ENCODE results near the gene E2F4.

The E2F4 gene

DNA sequence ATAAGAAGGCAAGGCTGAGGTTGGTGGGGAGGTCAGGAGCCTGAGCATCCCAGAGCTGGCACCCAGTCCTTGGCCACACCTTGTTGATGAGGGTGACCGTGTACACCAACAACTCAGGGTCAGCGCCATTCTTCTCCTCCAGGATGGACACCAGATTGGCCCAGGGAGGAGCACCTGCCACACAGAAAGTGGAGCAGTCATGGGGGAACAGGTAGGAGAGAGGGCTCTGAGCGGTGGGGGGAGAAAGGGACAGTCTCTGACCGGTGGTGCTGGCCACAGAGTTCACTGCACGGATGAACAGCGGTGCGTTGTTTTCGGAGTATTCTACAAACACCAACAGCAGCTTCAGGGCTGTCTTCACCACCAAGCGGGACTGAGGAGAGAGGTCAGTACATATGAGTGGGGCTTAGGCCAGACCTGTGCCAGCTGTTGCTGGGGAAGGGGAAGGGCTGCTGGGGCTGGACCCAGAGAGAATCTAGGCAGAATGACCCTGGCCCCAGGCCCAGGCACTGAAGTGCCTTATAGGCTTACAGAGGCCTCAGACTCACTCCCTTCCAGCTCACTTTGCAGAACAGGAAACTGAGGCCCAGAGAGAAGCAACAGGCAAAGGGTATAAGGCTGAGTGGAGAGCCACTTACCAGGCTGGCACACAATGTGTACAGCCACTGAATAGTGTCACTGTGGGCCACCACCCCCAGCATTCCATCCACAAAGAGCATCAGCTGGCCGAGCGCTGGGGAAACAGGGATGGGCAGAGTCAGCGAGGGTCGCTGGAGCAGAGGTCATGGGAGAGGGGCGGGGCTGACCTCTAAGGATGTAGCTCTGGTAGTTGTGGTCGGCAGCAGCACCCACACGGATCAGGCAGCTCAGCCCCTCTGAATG is 45.7 kb downstream of the E2F4 start:
- DNase-seq: no peak

DNA sequence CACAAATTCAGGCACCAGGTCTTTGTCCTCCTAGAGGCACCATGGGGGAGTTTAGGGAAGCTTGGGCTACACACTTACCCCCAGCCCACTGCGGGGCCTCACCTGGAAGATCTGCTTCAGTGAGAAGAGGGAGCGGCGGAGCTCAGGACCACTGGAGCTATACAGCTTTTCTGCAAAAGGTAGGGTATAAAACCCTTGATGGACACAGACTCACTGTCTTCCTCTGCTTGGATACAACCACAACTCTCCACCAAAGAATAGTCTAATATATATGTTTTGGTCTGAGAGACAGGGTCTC is 46.3 kb downstream of the E2F4 start:
- DNase-seq: no peak

DNA sequence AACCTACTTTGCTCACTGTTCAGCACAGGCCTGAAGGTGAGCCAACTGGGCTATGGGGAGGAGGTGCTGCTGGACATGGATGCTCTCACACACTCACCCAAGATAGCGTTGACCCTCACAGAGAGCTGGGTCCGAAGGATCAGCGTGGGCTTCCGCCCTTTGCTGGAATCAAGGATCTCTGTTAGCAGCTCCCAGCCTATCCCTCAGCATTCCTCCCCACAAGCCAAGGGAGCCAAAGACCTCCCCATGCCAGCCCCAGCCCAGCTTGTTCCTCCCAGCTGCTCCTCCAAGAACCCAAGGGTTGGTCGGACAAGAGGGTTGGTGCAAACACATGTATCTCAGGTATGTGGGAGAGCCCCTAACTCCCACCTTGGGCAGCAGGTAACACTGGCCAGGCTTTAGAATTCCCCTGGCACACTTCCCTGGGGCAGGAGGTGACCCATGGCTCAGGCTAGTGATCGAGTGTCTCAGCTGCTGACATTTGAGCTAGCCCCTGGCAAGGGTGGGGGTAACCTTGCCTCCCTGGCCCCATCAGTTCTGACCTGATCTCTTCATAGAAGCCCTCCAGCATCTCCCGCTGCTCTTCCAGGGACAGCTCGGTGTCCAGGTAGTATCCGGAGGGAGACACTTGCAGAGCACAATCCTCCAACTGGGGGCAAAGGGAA is 47.0 kb downstream of the E2F4 start:
- no peak for DNase-seq

GRCh38 chr16:67240506-67240905 is 48.6 kb downstream of the E2F4 start:
- DNase-seq: no peak

- peak; percentile 58 to 69 (median 68) for DNase-seq
These were observed 49.3 kb downstream of the E2F4 start for GRCh38 chr16:67241008-67241900.

GRCh38 chr16:67242138-67242730 is 50.3 kb downstream of the E2F4 start:
- no peak for DNase-seq

DNA sequence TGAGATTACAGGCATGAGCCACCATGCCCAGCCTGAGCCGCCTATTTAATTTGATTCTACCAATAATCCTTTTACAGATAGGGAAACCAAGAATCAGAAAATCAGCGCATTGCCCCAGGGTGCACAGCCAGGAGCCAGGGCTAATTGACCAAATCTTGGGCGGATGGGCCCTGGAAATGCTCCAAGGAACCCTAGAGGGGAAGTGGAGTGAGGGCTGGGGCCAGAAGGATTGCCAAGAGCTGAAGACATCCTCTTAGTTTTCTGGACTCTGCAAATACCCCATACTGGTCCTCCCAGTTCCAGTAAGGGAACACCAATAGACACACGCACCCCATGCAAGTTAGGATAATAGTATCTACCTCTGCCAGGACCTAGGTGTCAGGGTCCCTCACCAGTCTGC is 51.5 kb downstream of the E2F4 start:
- DNase-seq: peak; percentile 43 to 66 (median 52)

DNA sequence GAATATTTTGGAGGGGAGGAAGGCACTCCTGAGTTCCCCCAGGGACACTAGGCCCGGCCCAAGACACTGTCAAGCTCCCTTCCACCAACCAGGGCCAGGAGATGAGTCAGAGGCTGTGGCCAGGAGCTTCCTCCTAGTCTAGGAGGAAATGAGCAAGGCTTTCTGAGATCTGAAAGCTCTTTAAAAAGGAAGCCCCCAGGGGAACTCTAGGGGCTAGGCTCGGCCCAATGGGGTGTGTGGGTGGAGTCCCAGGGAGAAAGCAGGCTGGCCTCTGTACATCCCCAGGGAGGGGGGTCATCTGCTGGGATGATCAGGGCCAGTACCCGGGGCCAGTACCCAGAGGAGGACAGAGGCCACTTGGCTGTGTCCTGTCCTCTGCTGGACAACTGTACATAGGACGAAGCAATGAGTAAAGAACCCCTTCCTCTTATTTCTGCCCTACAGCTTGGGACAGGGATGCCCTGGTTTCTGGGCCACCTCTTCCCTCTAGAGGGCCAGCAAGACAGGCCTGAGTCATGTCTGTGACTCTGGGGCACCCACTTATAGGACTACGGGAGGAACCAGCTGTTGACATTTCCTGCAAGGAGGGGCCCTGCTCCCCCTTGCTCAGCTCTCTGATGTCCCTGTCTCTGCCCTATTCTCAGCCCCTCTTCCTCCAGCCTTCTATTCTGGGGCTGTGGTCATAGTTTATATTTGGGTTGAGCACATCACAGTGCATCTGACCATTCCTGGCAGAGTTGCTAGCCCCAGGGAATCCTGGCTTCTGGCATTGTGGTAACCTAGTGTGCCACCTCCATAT is 52.6 kb downstream of the E2F4 start:
- peak; percentile 97 to 100 (median 98) for DNase-seq

- DNase-seq: no peak
These were observed 53.2 kb downstream of the E2F4 start for GRCh38 chr16:67245186-67245585.

GRCh38 chr16:67245674-67246080 is 53.7 kb downstream of the E2F4 start:
- no peak for DNase-seq

GRCh38 chr16:67246081-67246755 is 54.3 kb downstream of the E2F4 start:
- peak; percentile 91 to 96 (median 94) for DNase-seq

- DNase-seq: no peak
These were observed 54.8 kb downstream of the E2F4 start for GRCh38 chr16:67246756-67247191.

DNA sequence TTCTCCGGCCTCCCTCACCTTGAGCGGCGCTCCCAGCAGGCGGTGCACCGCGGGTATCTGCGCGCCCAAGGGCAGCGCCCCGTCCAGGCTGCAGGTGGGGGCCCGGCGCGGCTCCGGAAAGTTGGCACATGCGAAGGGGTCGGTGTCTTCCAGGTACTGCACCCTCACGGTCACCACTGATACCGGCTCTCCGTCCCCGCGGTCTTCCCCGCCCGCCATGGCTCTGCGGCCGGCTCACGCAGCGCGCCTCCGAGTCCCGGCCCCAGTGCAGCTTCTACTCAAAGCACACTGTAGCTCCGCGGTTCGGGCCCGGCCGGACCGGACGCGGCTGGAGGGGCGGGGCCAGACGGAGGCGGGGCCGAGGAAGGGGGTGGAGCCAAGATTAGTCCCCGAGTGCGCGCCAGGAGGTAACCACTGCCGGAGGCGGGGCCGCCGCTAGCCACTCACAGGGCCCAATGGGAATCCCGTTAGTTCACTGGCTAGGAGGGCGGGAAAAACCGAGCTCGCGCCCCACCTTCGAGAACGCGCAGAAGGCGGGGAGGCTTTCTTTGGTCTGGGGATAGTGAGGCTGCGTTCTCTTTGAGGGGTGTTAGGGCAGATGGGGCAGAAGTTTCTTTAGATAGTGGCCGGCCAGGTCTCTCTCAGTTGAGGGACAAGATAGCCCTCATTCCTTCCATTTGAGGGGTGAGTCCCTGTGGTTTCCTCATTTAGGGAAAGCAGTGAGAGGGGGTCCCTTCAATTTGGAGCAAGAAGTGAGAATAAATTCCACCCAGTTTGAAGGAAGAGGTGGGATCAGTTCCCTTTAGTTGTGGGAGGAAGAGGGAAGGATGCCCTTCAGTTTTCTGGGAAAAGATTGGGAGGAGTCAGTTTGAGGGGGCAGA is 55.5 kb downstream of the E2F4 start, which contains the start of gene FHOD1:
TSS of gene FHOD1 (minus strand) at position 290 of the 881 bp plus-strand sequence. CDS start at position 219, 71 bp downstream.
- peak; percentile 97 to 98 (median 98) for DNase-seq

DNA sequence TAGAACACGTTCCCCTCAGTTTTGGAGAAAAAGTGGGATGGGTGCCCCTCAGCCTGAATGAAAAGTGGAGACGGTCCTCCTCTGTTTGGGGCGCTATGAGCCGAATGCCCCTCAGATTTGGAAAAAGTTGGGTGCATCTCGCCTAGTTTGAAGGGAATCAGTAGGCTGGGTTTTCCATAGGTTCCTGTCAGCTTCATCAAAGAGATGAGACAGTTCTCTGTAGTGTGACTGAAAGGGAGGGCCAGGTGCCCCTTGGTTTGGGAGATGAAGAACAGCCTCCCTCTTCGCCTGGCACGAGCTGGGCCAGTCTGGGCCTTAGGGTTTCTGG is 56.1 kb downstream of the E2F4 start:
- no peak for DNase-seq

All from suppressor macrophage treated with lipopolysaccharide for 1 hour (primary cell).